Endothelial cell (in vitro differentiated cells): Measurements from ENCODE around the gene LMF2. TPM values are rescaled to one million over a fixed set of nuclear protein-coding genes. Genes with fewer than 3 reads are reported as not detected.

Source experiments
- DNase-seq: peaks from one replicate; pipeline ENCODE4 v3.0.0; 2021; ENCODE audit warnings: low spot score
- H3K27ac Mint-ChIP-seq: one replicate; pipeline ENCODE4 v1.8.0; 2021; ENCODE audit warnings: mixed read lengths, inconsistent platforms; ENCODE audit not compliant: unreplicated experiment
- H3K27me3 Mint-ChIP-seq: one replicate; pipeline ENCODE4 v1.8.0; 2021; ENCODE audit warnings: mild to moderate bottlenecking, moderate library complexity, mixed read lengths, inconsistent platforms; ENCODE audit not compliant: unreplicated experiment
- H3K36me3 Mint-ChIP-seq: one replicate; pipeline ENCODE4 v1.8.0; 2021; ENCODE audit warnings: mild to moderate bottlenecking, low read depth, mixed read lengths, inconsistent platforms; ENCODE audit not compliant: unreplicated experiment
- H3K4me1 Mint-ChIP-seq: one replicate; pipeline ENCODE4 v1.8.0; 2021; ENCODE audit warnings: mild to moderate bottlenecking, mixed read lengths, inconsistent platforms; ENCODE audit not compliant: unreplicated experiment
- H3K4me3 Mint-ChIP-seq: one replicate; pipeline ENCODE4 v1.8.0; 2021; ENCODE audit warnings: mild to moderate bottlenecking, mixed read lengths, inconsistent platforms; ENCODE audit not compliant: unreplicated experiment
- H3K9me3 Mint-ChIP-seq: one replicate; pipeline ENCODE4 v1.8.0; 2021; ENCODE audit warnings: mixed read lengths, inconsistent platforms; ENCODE audit not compliant: unreplicated experiment
- CTCF ChIP-seq: fragments of 200-600 bp; sonication (generic); IDR thresholded peaks from one replicate; pipeline ENCODE4 v1.5.0; 2021; ENCODE audit warnings: antibody characterized with exemption; ENCODE audit not compliant: unreplicated experiment
- total RNA-seq: library from RNA; stranded (reverse); fragmentation: NEBNext Ultra II Directional; extraction: Animal tissue kit (Norgen Biotek cat#: 25700); gene quantifications from one replicate; pipeline ENCODE4 v1.2.1, GENCODE V29; 2021; ENCODE audit not compliant: unreplicated experiment

The LMF2 gene
- total RNA-seq, 1 donor from 2014 or later, result 88.2 TPM

- no peaks in the 10 kb centered on the region for H3K9me3 Mint-ChIP-seq
- peaks cover 9% of the 10 kb centered on the region for H3K27me3 Mint-ChIP-seq
- H3K27ac Mint-ChIP-seq, result no peak overlapping the region
- peaks cover 7% of the 10 kb centered on the region for H3K4me1 Mint-ChIP-seq
- H3K36me3 Mint-ChIP-seq, result no peaks in the 10 kb centered on the region
- DNase-seq, result no peak
- TF ChIP-seq CTCF, result no peak
- no peak overlapping the region for H3K4me3 Mint-ChIP-seq
Observed at GRCh38 chr22:50487290-50488005, 20.1 kb downstream of the LMF2 start.

DNA sequence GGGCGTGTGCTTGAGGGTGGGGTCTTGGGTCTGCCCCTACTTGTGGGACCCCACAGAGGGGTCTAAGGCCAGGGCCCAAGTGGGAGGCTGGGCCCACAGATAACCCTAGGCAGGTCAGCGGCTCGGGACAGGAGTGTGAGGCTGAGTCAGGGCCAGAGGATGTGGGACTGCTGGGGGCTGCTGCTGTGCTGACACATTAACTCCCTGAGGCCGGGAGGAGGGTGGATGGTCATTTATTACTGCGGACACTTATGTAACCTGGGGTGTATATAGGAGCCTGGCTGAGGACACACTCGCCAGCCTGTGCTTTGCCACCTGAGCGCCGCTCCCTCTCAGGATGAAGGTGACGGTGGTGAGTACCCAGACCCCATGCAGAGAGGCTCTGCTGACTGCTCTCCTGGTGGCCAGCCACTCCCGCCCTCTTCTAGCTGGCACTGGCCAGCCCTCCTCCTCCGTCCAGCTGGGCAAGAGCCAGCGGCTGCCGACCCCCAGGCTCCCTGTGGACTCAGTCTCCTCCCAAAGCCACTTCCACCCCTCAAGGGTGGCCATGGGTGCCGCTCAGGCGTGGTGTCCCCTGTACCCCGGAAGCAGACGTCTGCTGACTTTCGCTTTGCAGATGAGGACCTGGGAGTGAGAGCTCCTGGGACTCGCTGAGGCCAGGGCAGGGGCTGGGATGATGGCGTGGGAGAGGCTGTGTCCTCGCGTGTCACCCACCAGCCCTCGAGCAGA lies 20.8 kb downstream of the LMF2 start, which contains the start of gene MIOX:
TSS of gene MIOX (plus strand) at position 299 of the 729 bp plus-strand sequence. CDS start at position 338, 39 bp downstream.
- Mint-ChIP-seq H3K27me3 (peaks cover 9% of the 10 kb centered on the region), H3K36me3 (no peaks in the 10 kb centered on the region), H3K9me3 (no peaks in the 10 kb centered on the region), H3K27ac (no peak within 1 kb of the TSS), H3K4me3 (no peak within 1 kb of the TSS), H3K4me1 (peaks cover 7% of the 10 kb centered on the region)
- DNase-seq, result no peak
- TF ChIP-seq CTCF, result no peak

GRCh38 chr22:50485221-50486131 lies 22.0 kb downstream of the LMF2 start:
- no peaks in the 10 kb centered on the region for H3K9me3 Mint-ChIP-seq

More at GRCh38 chr22:50485221-50486131, 22.0 kb downstream of the LMF2 start:
- Mint-ChIP-seq H3K36me3 (no peaks in the 10 kb centered on the region), H3K4me1 (no peaks in the 10 kb centered on the region), H3K4me3 (no peak overlapping the region), H3K27ac (no peak overlapping the region), H3K27me3 (peaks cover 10% of the 10 kb centered on the region)
- DNase-seq, result no peak
- TF ChIP-seq CTCF, result no peak
